ENCODE measurements around the gene CDC73.
"Not testable (repeated sequence)": the region's sequence is repeated elsewhere in the genome, so short reads cannot be mapped to it uniquely, and the experiment has no call there.

Gene CDC73

DNA sequence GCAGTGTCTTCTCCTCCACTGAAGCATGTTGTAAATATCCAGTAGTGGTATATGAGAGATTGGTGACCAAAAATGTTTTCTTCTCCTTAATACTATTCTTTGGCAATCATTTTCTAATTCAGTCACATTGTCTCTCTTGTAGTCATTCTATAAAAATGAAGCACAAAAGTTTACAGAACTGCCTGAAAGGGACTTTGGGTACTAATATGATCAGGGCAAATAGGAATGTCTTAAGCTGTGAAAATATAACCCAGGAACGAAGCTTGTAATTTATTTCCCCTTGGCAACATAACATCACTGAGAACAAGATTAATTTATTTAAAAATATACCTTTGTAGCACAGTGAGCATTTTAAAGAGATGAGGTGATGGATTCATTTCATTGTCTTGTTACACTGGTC, 59.7 kb downstream of the CDC73 start:
- DNase-seq (ENCODE audit: low spot score) = no peak

DNA sequence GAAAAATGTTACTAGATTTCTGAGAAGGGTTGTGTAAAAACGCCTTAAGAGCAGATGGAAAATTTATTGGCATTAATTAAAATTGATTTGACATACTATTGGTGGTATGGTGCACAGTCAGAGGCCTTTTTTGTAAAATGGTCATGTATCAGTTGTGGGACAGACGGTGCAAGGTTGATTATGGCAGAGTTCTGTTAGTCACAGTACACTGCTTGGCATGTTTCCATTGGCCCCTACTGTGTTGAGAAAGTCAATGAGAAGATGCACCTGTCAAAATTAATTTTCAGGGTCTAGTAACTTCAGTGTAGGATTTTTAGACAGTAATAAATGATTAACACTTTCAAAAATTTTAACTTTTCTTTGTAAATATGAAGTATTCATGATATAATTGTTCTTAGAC, 60.2 kb downstream of the CDC73 start:
- DNase-seq (ENCODE audit: low spot score) = no peak

DNA sequence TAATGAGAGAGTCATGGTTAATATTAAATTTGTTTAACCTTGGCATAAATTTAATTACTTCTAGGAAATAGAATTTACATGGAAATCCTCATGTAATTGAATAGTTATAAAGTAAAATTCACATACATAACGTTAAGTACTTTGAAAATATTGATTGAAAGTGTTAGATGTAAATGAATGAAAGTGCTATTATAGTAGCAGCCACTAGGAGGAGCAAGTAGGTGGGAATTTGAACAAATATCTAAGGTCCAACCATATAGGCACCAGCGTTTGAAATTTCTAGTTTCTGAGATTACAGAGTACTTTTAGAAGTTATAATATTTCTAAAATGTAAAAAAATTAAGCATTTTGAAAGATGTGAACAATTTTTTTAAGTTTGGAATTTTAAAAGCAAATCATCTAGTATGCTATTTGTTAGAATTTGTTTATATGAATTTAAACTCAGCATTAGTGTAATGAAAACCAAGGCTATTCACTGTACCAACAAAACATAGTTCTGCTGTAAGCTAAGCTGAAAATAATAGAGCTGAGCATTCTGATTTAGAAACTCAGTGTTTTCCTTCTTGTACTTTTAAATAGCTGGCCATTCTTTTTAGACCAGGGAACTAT, 61.3 kb downstream of the CDC73 start:
- peak; percentile 62 for DNase-seq (ENCODE audit: low spot score)

DNA sequence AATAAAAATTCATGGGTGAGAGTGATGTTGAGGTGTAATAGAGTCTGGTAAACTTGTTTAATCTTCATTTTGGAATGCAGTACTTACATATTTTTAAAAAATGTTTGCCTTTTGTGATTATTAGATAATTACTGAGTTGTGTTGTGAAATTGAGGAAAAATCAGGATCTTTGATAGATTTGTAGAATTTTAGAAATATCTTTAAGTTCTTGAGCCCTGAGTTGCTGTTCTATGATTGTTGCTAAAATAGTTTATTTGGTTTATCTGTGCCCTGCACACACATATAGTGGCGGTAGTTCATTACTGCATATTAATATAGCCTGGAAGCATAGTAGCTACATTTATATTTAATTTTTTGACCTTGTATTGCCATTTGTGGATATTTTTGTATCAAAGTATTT, 62.9 kb downstream of the CDC73 start:
- no peak for DNase-seq (ENCODE audit: low spot score)

DNA sequence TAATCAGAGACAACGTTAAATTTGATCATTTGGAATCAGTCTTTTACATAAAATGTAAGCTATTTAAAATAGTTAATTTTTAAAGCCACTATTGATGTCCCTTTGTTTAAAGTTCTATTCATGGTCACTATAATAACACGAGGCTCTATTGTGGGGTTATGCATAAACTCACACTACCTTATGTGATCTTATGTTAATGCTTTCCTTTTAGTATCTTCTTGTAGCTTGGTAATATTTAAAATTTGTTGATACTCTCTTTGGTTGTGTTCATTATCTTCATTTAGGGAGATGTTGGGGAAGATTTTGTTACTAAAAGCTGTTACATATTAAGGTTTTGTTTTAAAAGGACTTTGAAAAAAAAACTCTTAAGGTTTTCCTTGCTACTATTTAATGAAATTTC, 63.4 kb downstream of the CDC73 start:
- no peak for DNase-seq (ENCODE audit: low spot score)

DNA sequence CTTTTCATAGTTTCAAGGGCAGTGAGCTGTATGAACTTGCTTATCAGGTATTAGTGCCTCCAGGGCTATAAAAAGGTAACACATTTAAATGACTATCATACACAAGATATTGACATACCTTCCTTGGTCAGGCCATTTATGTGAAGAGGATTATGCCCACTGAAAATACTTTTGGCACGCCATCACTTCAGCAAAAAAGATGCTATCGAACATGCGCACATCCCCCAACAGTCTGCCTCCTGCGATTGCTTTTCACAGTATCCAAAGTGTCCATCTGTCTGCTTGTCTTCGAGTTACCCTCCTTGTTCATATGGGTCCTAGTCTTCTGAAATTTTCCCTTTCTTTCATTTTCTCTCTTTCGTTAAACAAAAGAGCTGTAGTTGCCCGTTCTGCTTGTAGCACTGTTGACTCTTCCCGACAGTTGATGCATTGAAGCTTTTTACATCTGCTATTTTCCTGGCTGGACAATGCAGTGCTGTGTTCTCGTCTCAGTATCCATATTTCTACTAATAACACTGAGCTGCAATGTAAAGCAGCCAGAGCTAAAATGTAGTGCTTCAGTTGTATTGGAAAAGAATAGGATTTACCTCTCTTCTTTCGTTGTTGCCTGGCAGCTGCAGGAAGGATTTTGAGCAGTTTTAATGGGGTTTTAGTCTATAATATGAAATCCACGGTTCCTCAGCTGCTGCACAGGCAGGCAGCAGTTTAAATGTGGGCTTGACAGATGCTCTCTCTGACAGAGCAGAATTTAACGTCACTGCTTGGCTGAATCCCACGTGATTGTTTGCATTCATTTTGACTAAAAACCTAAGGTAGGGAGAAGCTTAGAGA, 64.3 kb downstream of the CDC73 start, which contains the start of gene B3GALT2:
Gene B3GALT2, minus strand, starts transcription at position 713 of the 831 bp plus-strand sequence. CDS start 5,051 bp downstream, outside the sequence.
- peak; percentile 15 for DNase-seq (ENCODE audit: low spot score)

DNA sequence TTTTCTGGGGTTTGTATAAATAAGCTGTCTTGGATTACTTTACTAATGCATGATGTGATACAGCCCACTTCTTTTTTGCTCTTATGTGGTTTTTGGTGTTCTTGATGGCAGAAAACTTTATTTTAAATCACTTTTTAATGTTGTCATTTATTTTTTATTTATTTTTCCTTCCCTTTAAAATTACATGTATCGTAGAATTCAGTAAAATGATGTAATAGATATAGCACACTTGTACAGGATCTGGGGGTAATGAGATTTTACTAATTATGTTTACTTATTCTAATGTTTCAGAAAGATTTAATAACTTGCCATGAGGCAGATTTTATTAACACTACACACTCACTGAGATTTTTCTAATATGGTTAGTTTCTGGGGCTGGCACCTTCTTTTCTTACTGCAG, 65.3 kb downstream of the CDC73 start:
- DNase-seq (ENCODE audit: low spot score) = no peak

DNA sequence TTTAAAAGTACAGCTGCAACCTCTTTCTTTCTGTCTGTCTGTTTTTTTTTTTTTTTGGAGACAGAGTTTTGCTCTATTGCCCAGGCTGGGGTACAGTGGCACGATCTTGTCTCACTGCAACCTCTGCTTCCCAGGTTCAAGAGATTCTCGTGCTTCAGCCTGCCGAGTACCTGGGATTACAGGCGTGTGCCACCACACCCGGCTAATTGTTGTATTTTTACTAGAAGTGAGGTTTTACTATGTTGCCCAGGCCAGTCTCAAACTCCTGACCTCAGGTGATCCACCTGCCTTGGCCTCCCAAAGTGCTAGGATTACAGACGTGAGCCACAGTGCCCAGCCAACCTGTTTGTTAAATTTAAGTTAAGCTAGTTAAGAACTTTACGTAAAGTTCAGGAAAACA, 67.1 kb downstream of the CDC73 start:
- DNase-seq (ENCODE audit: low spot score) = not testable (repeated sequence)

DNA sequence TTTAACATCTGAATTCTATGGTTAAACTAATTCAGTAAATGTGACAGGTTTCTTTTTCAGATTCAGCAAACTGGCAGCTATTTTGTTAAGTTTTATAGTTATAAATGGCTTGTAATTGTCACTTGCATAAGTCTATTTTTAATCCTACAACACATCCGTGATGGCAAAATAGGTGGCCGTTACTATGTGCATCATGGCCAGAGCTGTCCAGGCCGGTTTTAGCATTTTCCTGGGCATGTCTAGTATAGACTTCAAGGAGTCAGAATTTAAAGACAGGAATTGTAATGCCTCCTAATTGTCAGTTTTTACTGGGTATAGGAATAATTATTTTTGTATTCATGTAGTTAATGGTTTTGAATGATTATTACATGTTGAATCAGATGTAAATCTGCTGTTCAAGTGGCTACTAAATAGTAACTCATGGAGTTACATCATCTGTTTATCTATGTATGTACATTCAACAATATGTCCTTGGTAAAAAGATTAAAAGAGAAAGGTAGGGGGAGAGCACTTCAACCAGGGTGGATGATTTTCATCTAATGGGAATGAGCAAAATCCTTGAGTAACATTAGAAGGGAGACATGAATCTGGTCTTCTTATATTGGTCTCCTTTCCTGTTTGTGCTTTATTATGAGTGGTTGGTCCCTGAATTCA, 67.7 kb downstream of the CDC73 start:
- no peak for DNase-seq (ENCODE audit: low spot score)

DNA sequence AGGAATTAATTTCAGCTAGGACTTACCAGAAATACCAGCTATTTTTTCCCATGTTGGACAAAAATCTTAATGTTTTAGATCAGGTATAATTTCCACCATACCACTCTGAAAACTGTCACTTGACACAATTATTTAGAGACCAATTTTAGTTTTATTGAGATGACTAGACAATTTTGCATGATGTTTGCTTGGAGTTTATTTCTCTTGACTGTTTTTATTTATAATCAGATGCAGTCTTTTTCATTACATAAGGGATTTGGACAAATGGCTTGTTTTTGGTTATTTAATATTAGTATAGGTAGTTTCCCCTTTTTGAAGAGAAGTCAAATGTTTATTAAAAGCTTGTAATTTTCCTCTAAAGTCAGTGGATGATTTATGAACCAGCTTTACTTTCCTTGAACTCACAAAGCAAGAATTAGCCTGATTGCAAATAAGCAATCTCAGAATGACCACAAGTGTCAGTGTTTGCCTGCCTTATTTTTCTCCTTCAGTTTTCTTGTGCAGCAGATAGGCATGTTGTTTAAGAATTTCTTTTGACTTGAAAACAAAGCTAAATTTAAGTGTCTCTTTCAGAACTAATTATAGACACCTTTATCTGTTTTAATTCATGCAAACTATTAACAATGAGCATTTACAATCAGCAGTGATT, 68.4 kb downstream of the CDC73 start:
- no peak for DNase-seq (ENCODE audit: low spot score)

DNA sequence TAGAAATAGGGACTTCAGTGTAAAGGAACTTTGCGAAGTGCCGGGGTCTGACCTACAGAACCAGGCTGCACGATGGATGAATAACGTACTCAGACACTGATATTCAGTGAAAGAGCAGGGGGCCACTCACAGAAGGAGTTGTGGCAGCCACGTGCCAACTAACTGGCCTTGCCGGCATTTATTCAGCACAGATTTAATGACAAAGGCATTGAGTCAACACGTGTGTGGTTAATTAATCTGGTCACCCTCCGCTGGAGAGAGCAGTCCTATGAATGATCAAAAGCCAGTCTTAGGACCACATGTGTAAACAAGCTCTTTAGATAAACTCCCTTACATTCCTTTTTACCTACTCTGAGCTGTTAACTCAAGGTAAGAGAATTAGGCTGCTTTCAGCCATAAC, 70.8 kb downstream of the CDC73 start:
- no peak for DNase-seq (ENCODE audit: low spot score)

DNA sequence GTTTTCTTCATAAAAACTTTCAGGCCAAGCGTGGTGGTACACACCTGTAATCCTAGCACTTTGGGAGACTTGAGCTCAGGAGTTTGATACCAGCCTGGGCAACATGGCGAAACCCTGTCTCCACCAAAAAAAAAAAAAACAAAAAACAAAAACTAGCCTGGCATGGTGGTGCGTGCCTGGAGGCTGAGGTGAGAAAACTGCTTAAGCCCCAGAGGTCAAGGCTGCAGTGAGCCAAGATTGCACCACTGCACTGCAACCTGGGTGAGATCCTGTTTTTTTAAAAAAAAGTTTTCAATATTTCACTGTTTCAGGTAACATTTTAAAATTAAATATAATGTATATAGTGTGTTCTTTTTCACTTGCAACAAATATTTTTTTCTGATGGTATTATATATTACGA, 78.1 kb downstream of the CDC73 start:
- DNase-seq (ENCODE audit: low spot score) = no peak

DNA sequence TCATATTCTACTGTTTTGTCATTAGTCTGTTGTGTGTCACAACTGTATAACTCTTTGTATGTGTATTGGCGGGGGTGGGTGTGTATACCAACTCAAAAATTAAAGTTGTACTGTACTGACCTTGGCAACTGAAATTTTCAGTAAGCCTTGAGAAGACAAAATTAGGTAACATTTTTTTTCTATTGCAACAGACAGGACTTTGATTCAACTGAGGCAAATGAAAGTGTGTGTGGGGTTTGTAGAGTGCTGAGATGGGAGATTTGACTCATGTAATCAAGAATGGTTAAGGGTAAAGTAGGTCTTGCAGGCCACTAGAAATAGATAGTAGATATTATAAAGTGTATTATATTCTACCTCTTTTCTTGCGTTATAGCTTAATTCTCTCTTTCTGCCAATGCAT, 79.2 kb downstream of the CDC73 start:
- no peak for DNase-seq (ENCODE audit: low spot score)

DNA sequence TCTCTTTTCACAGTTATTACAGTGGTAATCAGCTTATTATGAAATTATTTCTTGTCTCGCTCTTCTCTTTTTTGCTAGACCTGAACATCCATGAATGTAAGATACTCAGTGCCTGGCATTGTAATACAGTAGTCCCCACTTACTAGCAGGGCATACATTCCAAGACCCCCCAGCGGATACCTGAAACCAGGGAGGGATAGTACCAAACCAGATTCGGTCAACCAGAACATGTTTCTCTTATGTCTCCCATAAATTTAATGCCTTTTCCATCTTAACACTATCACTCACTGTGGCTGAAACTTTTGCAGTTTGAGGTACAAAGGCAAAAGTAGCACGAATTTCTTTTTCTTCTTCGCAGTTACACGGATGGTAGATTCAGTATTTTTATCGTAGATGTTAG, 89.2 kb downstream of the CDC73 start:
- no peak for DNase-seq (ENCODE audit: low spot score)

DNA sequence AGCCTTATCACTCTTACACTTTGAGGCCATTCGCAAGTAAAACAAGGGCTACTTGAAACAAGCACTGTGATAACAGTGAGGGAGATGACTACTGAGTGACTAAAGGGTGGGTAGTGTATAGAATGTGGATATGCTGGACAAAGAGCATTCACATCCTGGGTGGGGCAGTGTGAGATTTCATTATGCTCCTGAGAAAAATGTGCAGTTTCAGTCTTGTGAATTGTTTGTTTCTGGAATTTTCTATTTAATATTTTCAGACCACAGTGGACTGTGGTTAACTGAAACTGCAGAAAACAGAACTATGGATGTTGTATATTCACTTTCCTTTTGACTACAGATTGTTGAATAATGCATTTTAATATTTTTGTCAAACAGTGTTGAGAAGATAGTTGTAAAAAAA, 89.7 kb downstream of the CDC73 start:
- DNase-seq (ENCODE audit: low spot score) = peak; percentile 59

DNA sequence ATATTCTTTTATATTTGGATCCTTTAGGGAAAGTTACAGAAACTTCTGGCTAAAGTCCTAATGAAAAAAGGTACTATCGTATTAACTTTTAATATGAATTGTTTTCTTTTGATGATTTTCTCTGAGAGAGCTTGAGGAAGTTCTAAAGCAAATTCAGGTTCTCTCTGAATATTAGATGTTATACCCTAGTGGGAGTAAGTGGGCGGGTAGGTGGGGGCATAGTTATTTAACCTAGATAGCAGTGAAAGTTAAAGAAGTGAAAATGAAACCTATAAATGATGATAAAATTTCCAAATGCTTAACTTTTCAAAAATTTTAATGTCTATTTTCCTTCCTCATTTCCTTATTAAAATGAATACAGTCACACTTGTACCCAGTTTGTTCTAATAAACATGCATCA, 90.8 kb downstream of the CDC73 start:
- no peak for DNase-seq (ENCODE audit: low spot score)

DNA sequence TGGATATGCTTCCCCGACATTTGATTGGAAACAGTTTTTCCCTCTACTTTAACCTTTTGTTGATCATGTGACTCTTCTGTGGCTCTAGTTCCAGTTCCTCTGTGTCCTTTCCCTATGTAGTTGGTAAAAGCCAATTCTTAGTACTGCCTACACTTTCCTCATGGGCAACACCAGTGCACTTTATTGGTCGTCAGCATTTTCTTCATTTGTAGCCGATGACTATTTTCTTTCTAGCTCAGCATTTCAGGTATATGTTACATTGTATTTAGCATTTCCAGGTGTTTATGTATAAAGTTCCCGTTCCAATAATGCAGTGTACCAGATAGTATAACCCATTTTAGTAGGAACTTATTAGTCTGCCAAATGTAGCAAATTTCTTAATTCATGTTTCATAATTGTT, 92.2 kb downstream of the CDC73 start:
- DNase-seq (ENCODE audit: low spot score) = no peak

DNA sequence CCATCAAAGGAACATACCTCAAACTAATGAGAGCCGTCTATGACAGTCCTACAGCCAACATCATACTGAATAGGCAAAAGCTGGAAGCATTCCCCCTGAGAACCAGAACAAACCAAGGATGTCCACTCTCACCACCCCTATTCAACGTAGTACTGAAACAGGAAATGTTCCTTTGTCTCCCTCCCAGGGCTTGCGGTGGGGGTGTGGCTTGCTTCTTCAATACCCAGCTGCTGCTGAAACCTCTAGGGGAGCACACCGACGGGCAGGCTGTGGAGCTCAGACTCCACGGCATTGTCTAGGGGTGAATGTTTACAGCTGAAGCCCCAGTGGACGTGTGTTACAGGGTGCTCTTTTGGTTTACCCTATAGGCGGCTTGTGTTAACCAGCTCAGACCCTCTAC, 95.1 kb downstream of the CDC73 start:
- DNase-seq (ENCODE audit: low spot score) = no peak

DNA sequence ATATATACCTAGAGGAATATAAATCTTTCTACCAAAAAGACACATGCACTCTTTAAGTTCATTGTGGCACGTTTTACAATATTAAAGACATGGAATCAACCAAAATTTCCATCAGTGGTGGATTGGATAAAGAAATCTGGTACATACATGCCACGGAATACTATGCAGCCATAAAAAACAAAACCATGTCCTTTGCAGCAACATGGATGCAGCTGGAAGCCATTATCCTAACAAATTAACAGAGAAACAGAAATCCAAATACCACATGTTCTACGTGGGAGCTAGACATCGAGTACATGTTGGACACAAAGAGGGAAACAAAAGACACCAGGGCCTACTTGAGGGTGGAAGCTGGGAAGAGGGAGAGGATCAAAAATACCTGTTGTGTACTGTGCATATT, 97.6 kb downstream of the CDC73 start:
- no peak for DNase-seq (ENCODE audit: low spot score)

DNA sequence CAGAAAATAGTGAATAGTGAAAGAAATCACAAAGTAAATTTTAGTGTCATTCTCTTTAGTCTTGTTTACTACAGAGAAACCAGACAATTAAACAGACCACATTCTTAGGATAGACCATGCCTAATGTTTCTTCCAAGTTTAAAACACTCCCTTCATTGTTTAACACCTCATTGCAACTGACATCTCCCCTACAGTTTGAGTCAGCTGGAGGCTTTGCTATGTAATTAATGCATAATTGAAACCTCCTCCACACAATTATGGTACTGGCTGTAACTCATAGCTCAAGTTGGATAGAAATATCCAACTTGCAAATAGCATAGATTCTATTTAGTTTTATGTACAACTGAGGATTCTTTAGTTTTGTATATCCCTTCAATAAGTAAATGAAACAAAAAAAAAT, 99.8 kb downstream of the CDC73 start:
- no peak for DNase-seq (ENCODE audit: low spot score)

DNA sequence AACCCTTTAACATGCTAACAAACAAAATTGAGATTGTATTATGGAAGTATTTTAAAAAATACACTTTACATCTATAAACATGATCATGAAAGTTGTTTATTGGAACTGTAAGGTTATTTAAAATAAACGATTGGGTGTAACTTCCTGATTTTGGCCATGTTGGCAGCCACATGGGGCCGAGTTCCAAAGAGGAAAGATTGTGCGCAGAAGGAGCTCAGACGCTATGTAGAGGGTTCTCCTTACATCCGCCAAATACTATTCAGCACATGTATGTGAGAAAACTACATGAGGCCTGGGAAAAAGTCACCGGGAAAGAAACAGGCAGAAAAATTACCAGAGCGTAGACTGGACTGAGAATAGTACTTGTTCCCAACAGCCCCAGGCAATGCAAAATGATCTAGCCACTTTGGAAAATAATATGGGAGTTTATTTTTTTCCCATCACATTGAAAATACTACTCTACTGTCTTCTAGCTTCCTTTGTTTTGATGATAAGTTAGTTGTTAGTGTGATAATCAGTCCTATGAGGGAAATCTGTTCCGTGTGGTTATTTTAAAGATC, 100.3 kb downstream of the CDC73 start:
- DNase-seq (ENCODE audit: low spot score) = no peak

DNA sequence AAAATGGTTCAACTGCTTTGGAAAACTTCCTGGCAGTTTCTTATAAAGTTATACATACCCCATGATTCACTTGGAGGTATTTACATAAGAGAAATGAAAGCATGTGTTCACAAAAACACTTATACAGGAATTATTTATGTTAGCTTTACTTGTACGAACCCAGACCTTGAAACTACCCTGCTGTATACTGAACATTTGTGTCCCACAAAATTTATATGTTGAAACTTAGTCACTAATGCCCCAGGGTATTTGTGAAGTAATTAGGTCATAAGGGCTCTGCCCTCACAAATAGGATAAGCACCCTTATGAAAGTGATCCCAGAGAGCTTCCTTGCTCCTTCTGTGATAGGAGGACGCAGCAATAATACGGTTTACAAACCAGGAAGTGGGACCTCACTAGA, 107.3 kb downstream of the CDC73 start:
- DNase-seq (ENCODE audit: low spot score) = peak; percentile 66
